LNCaP clone FGC (cell line): ENCODE results near the gene KRT20.

Experiments used
- DNase-seq: peaks from one replicate; pipeline ENCODE4 v3.0.0-alpha.2; 2011; ENCODE audit warnings: low read depth
- H3K4me3 ChIP-seq: 2 replicates; pipeline ENCODE4 v1.5.1; 2011; ENCODE audit warnings: mild to moderate bottlenecking, low read depth, low read length, control low read depth
- CTCF ChIP-seq: IDR thresholded peaks from 2 replicates; pipeline ENCODE4 v1.5.1; 2012; ENCODE audit warnings: mild to moderate bottlenecking; ENCODE audit not compliant: control insufficient read depth, insufficient read depth; ENCODE audit errors: extremely low read depth

Gene KRT20

GRCh38 chr17:40830085-40830776 lies 54.8 kb downstream of the KRT20 start:
- TF ChIP-seq CTCF: no peak
- DNase-seq: no peak
- H3K4me3 ChIP-seq: no peak overlapping the region

- DNase-seq: no peak
- H3K4me3 ChIP-seq: no peak overlapping the region
- no peak for TF ChIP-seq CTCF
Measured at GRCh38 chr17:40828454-40829044, 56.5 kb downstream of the KRT20 start.

GRCh38 chr17:40827746-40828453 lies 57.1 kb downstream of the KRT20 start:
- DNase-seq: no peak
- H3K4me3 ChIP-seq: no peak overlapping the region
- TF ChIP-seq CTCF: no peak
